ENCODE results near the gene ACP3.
"Not testable (repeated sequence)": the region's sequence is repeated elsewhere in the genome, so short reads cannot be mapped to it uniquely, and the experiment has no call there.

Gene ACP3

GRCh38 chr3:132354916-132355702 is 37.9 kb downstream of the ACP3 start:
- in situ Hi-C loops (cut with MboI; ENCODE audit: low sequenced_read_pairs): no loop called here

- in situ Hi-C loops (cut with MboI; ENCODE audit: low sequenced_read_pairs): no loop called here
Observed at GRCh38 chr3:132356568-132356967, 39.4 kb downstream of the ACP3 start.

- in situ Hi-C loops (cut with MboI; ENCODE audit: low sequenced_read_pairs): no loop called here
Observed at GRCh38 chr3:132360717-132361116, 43.5 kb downstream of the ACP3 start.

- in situ Hi-C loops (cut with MboI; ENCODE audit: low sequenced_read_pairs): no loop called here
Observed at GRCh38 chr3:132362329-132362728, 45.1 kb downstream of the ACP3 start.

GRCh38 chr3:132368515-132368914 is 51.3 kb downstream of the ACP3 start:
- in situ Hi-C loops (cut with MboI; ENCODE audit: low sequenced_read_pairs): no loop called here

- in situ Hi-C loops (cut with MboI; ENCODE audit: low sequenced_read_pairs): no loop called here
Observed at GRCh38 chr3:132368962-132369361, 51.8 kb downstream of the ACP3 start.

GRCh38 chr3:132376945-132377354 is 59.7 kb downstream of the ACP3 start:
- in situ Hi-C loops (cut with MboI; ENCODE audit: low sequenced_read_pairs): not testable (repeated sequence)

- in situ Hi-C loops (cut with MboI; ENCODE audit: low sequenced_read_pairs): no loop called here
Observed at GRCh38 chr3:132378048-132378762, 61.0 kb downstream of the ACP3 start.

GRCh38 chr3:132378846-132379245 is 61.6 kb downstream of the ACP3 start:
- in situ Hi-C loops (cut with MboI; ENCODE audit: low sequenced_read_pairs): no loop called here

GRCh38 chr3:132380920-132381319 is 63.7 kb downstream of the ACP3 start:
- in situ Hi-C loops (cut with MboI; ENCODE audit: low sequenced_read_pairs): no loop called here

GRCh38 chr3:132381348-132381944 is 64.2 kb downstream of the ACP3 start:
- in situ Hi-C loops (cut with MboI; ENCODE audit: low sequenced_read_pairs): no loop called here

- in situ Hi-C loops (cut with MboI; ENCODE audit: low sequenced_read_pairs): no loop called here
Observed at GRCh38 chr3:132382267-132382666, 65.1 kb downstream of the ACP3 start.

- in situ Hi-C loops (cut with MboI; ENCODE audit: low sequenced_read_pairs): no loop called here
Observed at GRCh38 chr3:132382688-132383194, 65.5 kb downstream of the ACP3 start.

GRCh38 chr3:132386259-132386658 is 69.1 kb downstream of the ACP3 start:
- in situ Hi-C loops (cut with MboI; ENCODE audit: low sequenced_read_pairs): no loop called here

- in situ Hi-C loops (cut with MboI; ENCODE audit: low sequenced_read_pairs): not testable (repeated sequence)
Observed at GRCh38 chr3:132392675-132393074, 75.5 kb downstream of the ACP3 start.

GRCh38 chr3:132394320-132394719 is 77.1 kb downstream of the ACP3 start:
- in situ Hi-C loops (cut with MboI; ENCODE audit: low sequenced_read_pairs): no loop called here

GRCh38 chr3:132395126-132395525 is 77.9 kb downstream of the ACP3 start:
- in situ Hi-C loops (cut with MboI; ENCODE audit: low sequenced_read_pairs): no loop called here

GRCh38 chr3:132396255-132396654 is 79.0 kb downstream of the ACP3 start:
- in situ Hi-C loops (cut with MboI; ENCODE audit: low sequenced_read_pairs): no loop called here

- in situ Hi-C loops (cut with MboI; ENCODE audit: low sequenced_read_pairs): not testable (repeated sequence)
Observed at GRCh38 chr3:132396776-132397175, 79.6 kb downstream of the ACP3 start.

GRCh38 chr3:132399054-132399929 is 82.1 kb downstream of the ACP3 start:
- in situ Hi-C loops (cut with MboI; ENCODE audit: low sequenced_read_pairs): no loop called here

GRCh38 chr3:132401255-132401654 is 84.0 kb downstream of the ACP3 start:
- in situ Hi-C loops (cut with MboI; ENCODE audit: low sequenced_read_pairs): no loop called here

Measured in HL-60/S4 treated with retinoic acid at 250 ng/mL for 4 days and 3 days (cell line).